ENCODE data around the gene CMTM7.

The CMTM7 gene

GRCh38 chr3:32391643-32392535 is at the start of gene CMTM7:
CMTM7 (plus strand) TSS chr3:32391853; CDS start chr3:32391907, 54 bp downstream.
- peak; percentile 62 for DNase-seq (ENCODE audit: low spot score)

- DNase-seq (ENCODE audit: low spot score), result no peak
Observed at GRCh38 chr3:32347343-32348125, 44.1 kb upstream of the CMTM7 start.

- DNase-seq (ENCODE audit: low spot score), result no peak
Observed at GRCh38 chr3:32349184-32349583, 42.5 kb upstream of the CMTM7 start.

GRCh38 chr3:32352563-32352962 is 39.1 kb upstream of the CMTM7 start:
- no peak for DNase-seq (ENCODE audit: low spot score)

GRCh38 chr3:32353351-32353750 is 38.3 kb upstream of the CMTM7 start:
- DNase-seq (ENCODE audit: low spot score), result no peak

- DNase-seq (ENCODE audit: low spot score), result no peak
Observed at GRCh38 chr3:32354362-32354778, 37.3 kb upstream of the CMTM7 start.

GRCh38 chr3:32355751-32356291 is 35.8 kb upstream of the CMTM7 start:
- DNase-seq (ENCODE audit: low spot score), result no peak

- no peak for DNase-seq (ENCODE audit: low spot score)
Observed at GRCh38 chr3:32359766-32360492, 31.7 kb upstream of the CMTM7 start.

- no peak for DNase-seq (ENCODE audit: low spot score)
Observed at GRCh38 chr3:32360493-32360827, 31.2 kb upstream of the CMTM7 start.

GRCh38 chr3:32366638-32367397 is 24.8 kb upstream of the CMTM7 start:
- DNase-seq (ENCODE audit: low spot score), result no peak

- DNase-seq (ENCODE audit: low spot score), result no peak
Observed at GRCh38 chr3:32367442-32367841, 24.2 kb upstream of the CMTM7 start.

- no peak for DNase-seq (ENCODE audit: low spot score)
Observed at GRCh38 chr3:32371461-32372212, 20.0 kb upstream of the CMTM7 start.

GRCh38 chr3:32372213-32372490 is 19.5 kb upstream of the CMTM7 start:
- no peak for DNase-seq (ENCODE audit: low spot score)

- DNase-seq (ENCODE audit: low spot score), result no peak
Observed at GRCh38 chr3:32373276-32373675, 18.4 kb upstream of the CMTM7 start.

GRCh38 chr3:32373844-32374243 is 17.8 kb upstream of the CMTM7 start:
- DNase-seq (ENCODE audit: low spot score), result no peak

- DNase-seq (ENCODE audit: low spot score), result peak; percentile 36
Observed at GRCh38 chr3:32374788-32375595, 16.7 kb upstream of the CMTM7 start.

GRCh38 chr3:32375596-32375930 is 16.1 kb upstream of the CMTM7 start:
- DNase-seq (ENCODE audit: low spot score), result no peak

- DNase-seq (ENCODE audit: low spot score), result no peak
Observed at GRCh38 chr3:32376115-32376514, 15.5 kb upstream of the CMTM7 start.

- no peak for DNase-seq (ENCODE audit: low spot score)
Observed at GRCh38 chr3:32379831-32380500, 11.7 kb upstream of the CMTM7 start.

- no peak for DNase-seq (ENCODE audit: low spot score)
Observed at GRCh38 chr3:32381922-32382321, 9.7 kb upstream of the CMTM7 start.

Data from hepatic stellate cell (primary cell).